DND-41 (cell line): Measurements from ENCODE around the gene OSBPL7.
"Not testable (repeated sequence)": the region's sequence is repeated elsewhere in the genome, so short reads cannot be mapped to it uniquely, and the experiment has no call there.

Experiments used
- ATAC-seq: fragments of 200-7000 bp; cut with Tn5 transposase; 3 replicates; pipeline ENCODE4 v1.9.1; 2021; ENCODE audit warnings: low read depth; ENCODE audit not compliant: insufficient read depth
- DNase-seq: peaks from one replicate; pipeline ENCODE4 v3.0.0-alpha.2; 2020
- H2AFZ ChIP-seq: 2 replicates; pipeline ENCODE4 v1.6.0; 2012; ENCODE audit warnings: low read depth, low read length
- H3K27ac ChIP-seq: 2 replicates; pipeline ENCODE4 v1.5.1; 2012; ENCODE audit warnings: low read length, inconsistent platforms
- H3K27me3 ChIP-seq: fragments of 200-600 bp; sonication (generic); 2 replicates; pipeline ENCODE4 v1.6.0; 2012; ENCODE audit warnings: low read length, mild to moderate bottlenecking, inconsistent platforms; ENCODE audit not compliant: insufficient read depth, poor library complexity
- H3K36me3 ChIP-seq: 2 replicates; pipeline ENCODE4 v1.5.1; 2012; ENCODE audit warnings: low read length, inconsistent platforms; ENCODE audit not compliant: insufficient read depth
- H3K4me1 ChIP-seq: 2 replicates; pipeline ENCODE4 v1.5.1; 2012; ENCODE audit warnings: mild to moderate bottlenecking, low read length; ENCODE audit not compliant: insufficient read depth
- H3K4me2 ChIP-seq: 2 replicates; pipeline ENCODE4 v1.6.0; 2012; ENCODE audit warnings: mild to moderate bottlenecking, moderate library complexity, low read length, inconsistent platforms; ENCODE audit not compliant: insufficient read depth
- H3K4me3 ChIP-seq, 2 experiments: fragments of 200-600 bp in 1 of 2; shearing (Covaris generic) in 1 of 2; 2 replicates each; pipeline ENCODE4 v1.5.1; 2012 to 2016; ENCODE audit warnings: inconsistent platforms in 2 of 2, low read length in 2 of 2, mild to moderate bottlenecking in 2 of 2, low read depth in 1 of 2, moderate library complexity in 1 of 2
- H3K79me2 ChIP-seq: 2 replicates; pipeline ENCODE4 v1.6.0; 2012; ENCODE audit warnings: low read length, inconsistent platforms; ENCODE audit not compliant: insufficient read depth
- H3K9ac ChIP-seq: 2 replicates; pipeline ENCODE4 v1.6.0; 2012; ENCODE audit warnings: low read depth, mild to moderate bottlenecking, inconsistent platforms, low read length, moderate library complexity
- H3K9me3 ChIP-seq: 2 replicates; pipeline ENCODE4 v1.5.1; 2012; ENCODE audit warnings: low read length, moderate library complexity, mild to moderate bottlenecking, inconsistent platforms; ENCODE audit not compliant: insufficient read depth, severe bottlenecking
- H4K20me1 ChIP-seq: 2 replicates; pipeline ENCODE4 v1.6.0; 2012; ENCODE audit warnings: low read length; ENCODE audit not compliant: insufficient read depth
- EZH2 ChIP-seq: IDR thresholded peaks from 3 replicates; pipeline ENCODE4 v1.6.1; 2012; ENCODE audit warnings: borderline replicate concordance, low read depth, mild to moderate bottlenecking, moderate library complexity, low read length, inconsistent platforms; ENCODE audit not compliant: severe bottlenecking
- TF ChIP-seq, protein P1 (sequence below): IDR thresholded peaks from 2 replicates; pipeline ENCODE4 v1.5.1; 2012; ENCODE audit warnings: borderline replicate concordance, low read length, moderate library complexity, mild to moderate bottlenecking; ENCODE audit not compliant: poor library complexity, severe bottlenecking; ENCODE audit errors: extremely low read depth

Gene OSBPL7

GRCh38 chr17:47776330-47777197, 45.0 kb downstream of the OSBPL7 start:
- no peak for TF ChIP-seq EZH2
- TF ChIP-seq, protein P1, sequence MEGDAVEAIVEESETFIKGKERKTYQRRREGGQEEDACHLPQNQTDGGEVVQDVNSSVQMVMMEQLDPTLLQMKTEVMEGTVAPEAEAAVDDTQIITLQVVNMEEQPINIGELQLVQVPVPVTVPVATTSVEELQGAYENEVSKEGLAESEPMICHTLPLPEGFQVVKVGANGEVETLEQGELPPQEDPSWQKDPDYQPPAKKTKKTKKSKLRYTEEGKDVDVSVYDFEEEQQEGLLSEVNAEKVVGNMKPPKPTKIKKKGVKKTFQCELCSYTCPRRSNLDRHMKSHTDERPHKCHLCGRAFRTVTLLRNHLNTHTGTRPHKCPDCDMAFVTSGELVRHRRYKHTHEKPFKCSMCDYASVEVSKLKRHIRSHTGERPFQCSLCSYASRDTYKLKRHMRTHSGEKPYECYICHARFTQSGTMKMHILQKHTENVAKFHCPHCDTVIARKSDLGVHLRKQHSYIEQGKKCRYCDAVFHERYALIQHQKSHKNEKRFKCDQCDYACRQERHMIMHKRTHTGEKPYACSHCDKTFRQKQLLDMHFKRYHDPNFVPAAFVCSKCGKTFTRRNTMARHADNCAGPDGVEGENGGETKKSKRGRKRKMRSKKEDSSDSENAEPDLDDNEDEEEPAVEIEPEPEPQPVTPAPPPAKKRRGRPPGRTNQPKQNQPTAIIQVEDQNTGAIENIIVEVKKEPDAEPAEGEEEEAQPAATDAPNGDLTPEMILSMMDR: peak; percentile 84
- Histone ChIP-seq H2AFZ (no peak overlapping the region), H3K36me3 (no peaks in the 10 kb centered on the region), H3K79me2 (no peaks in the 10 kb centered on the region), H3K9me3 (no peaks in the 10 kb centered on the region), H3K27ac (no peak overlapping the region), H3K4me2 (no peak overlapping the region), H3K27me3 (no peaks in the 10 kb centered on the region), H3K4me3 (no peak overlapping the region), H4K20me1 (no peaks in the 10 kb centered on the region), H3K9ac (no peak overlapping the region), H3K4me1 (no peaks in the 10 kb centered on the region)
- DNase-seq (peak; percentile 39), ATAC-seq (peak; percentile 79)

DNA sequence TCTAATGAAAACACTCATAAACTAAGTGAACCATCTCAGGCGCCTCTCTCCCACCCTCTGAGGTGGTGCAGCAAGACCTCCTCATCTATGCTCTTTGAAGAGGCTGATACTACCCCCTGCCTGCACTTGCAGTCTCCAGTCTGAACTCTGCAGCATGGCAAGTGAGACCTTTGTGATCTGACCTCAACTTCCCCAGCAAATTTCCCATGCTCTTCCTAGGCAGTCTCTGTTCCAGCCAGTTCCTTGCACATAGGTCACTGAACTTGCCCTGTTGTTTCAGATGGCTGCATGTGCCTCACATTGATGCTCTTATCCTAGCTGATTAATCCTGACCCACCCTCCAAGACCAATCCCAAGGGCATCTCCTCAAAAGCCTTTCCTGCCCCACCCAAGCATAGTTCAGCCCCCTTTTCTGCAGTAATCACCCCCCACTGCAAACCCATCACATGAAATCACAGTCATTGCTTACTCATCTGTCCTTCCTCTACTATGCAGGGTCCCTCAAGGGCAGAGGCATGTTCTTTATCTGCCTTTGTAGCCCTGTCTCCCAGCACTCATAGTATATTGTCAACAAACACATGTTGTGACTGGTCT, 46.5 kb downstream of the OSBPL7 start:
- no peaks in the 10 kb centered on the region for H3K27me3 ChIP-seq

DNA sequence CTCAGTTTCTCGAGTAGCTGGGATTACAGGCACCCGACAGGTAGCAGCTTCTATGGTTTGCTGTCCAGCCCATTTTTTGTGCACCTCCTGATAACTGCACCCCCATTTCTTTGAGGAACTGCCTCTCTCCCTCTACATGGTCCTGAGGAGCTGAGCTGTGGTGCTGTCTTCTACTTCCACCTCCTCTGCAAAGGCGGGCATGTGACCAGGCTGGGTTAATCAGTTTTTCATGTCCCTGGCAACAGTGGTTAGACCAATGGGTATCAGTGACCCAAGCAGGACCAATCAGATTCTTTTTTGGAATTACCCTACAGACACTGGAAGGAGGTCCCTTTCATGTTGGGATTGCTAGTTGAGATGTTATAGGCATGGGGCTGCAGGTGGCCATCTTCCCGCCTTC, 47.3 kb downstream of the OSBPL7 start:
- H3K9me3 ChIP-seq: peaks cover 2% of the 10 kb centered on the region
- no peak overlapping the region for H3K9ac ChIP-seq
- H3K4me3 ChIP-seq: no peak overlapping the region
- DNase-seq: no peak
- H3K27me3 ChIP-seq: no peaks in the 10 kb centered on the region
- no peak overlapping the region for H3K4me2 ChIP-seq
- no peaks in the 10 kb centered on the region for H3K79me2 ChIP-seq
- H2AFZ ChIP-seq: no peak overlapping the region
- ATAC-seq: no peak
- H4K20me1 ChIP-seq: no peaks in the 10 kb centered on the region
- TF ChIP-seq EZH2: no peak
- TF ChIP-seq, protein P1: no peak
- H3K4me1 ChIP-seq: no peaks in the 10 kb centered on the region
- H3K36me3 ChIP-seq: no peaks in the 10 kb centered on the region
- H3K27ac ChIP-seq: no peak overlapping the region

More for the DNA sequence above, 46.5 kb downstream of the OSBPL7 start:
- Histone ChIP-seq H3K9ac (no peak overlapping the region), H3K79me2 (no peaks in the 10 kb centered on the region), H3K27ac (no peak overlapping the region), H3K4me2 (no peak overlapping the region), H3K9me3 (peaks cover 2% of the 10 kb centered on the region), H3K4me3 (no peak overlapping the region), H3K4me1 (no peaks in the 10 kb centered on the region), H2AFZ (no peak overlapping the region), H4K20me1 (no peaks in the 10 kb centered on the region), H3K36me3 (no peaks in the 10 kb centered on the region)
- DNase-seq (no peak), ATAC-seq (no peak)
- TF ChIP-seq EZH2: no peak
- TF ChIP-seq, protein P1: no peak

DNA sequence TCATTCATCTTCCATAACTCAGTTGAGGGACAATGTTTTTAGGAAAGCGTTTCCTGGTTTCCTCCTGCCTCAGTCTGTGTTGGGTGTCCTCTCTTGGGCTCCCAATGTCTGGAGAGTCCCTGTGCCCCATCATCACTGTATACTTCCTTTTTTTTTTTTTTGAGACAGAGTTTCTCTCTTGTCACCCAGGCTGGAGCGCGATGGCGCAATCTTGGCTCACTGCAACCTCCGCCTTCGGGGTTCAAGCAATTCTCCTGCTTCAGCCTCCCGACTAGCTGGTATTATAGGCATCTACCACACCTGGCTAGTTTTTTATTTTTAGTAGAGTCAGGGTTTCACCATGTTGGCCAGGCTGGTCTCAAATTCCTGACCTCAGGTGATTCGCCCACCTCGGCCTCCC, 47.9 kb downstream of the OSBPL7 start:
- H3K9ac ChIP-seq, H3K36me3 ChIP-seq, DNase-seq, H3K27me3 ChIP-seq, H3K4me3 ChIP-seq, H2AFZ ChIP-seq, H3K79me2 ChIP-seq, ATAC-seq, H4K20me1 ChIP-seq, H3K4me1 ChIP-seq, H3K4me2 ChIP-seq, H3K9me3 ChIP-seq, H3K27ac ChIP-seq: not testable (repeated sequence)
